Ovary (tissue), 9 donors: Measurements from ENCODE around the gene ARFGEF3. TPM values are rescaled to one million over a fixed set of nuclear protein-coding genes. Genes with fewer than 3 reads are reported as not detected.

Experiments used
- DNase-seq, 5 donors: peaks; one replicate each; pipeline ENCODE4 v3.0.0-alpha.2; 2019 to 2020
- H3K27ac ChIP-seq, 2 donors: fragments of 200-600 bp; one replicate each; pipeline versions ENCODE4 v1.5.1 to v1.8.0; 2019 to 2022
- H3K27me3 ChIP-seq: fragments of 200-600 bp; one replicate; pipeline ENCODE4 v1.8.0; 2022
- H3K36me3 ChIP-seq: fragments of 200-600 bp; sonication (generic); one replicate; pipeline ENCODE4 v1.5.1; 2019
- H3K4me1 ChIP-seq: one replicate; pipeline ENCODE4 v1.8.1; 2013; ENCODE audit warnings: mild to moderate bottlenecking, moderate library complexity; ENCODE audit not compliant: insufficient read depth
- H3K4me3 ChIP-seq: fragments of 200-600 bp; sonication (generic); one replicate; pipeline ENCODE4 v1.5.1; 2017
- H3K9me3 ChIP-seq, 2 donors: fragments of 200-600 bp in 1 of 2; sonication (generic) in 1 of 2; one replicate each; pipeline versions ENCODE4 v1.5.1 to v1.8.1; 2013 to 2019; ENCODE audit warnings: mild to moderate bottlenecking in 1 of 2, moderate library complexity in 1 of 2
- CTCF ChIP-seq, 3 donors: fragments of 450-650 bp in 2 of 3; fragments of 200-600 bp in 1 of 3; IDR thresholded peaks; one replicate each; pipeline versions ENCODE4 v1.5.1 to v1.8.0; 2016 to 2022; ENCODE audit warnings: antibody characterized with exemption in 3 of 3, mild to moderate bottlenecking in 1 of 3
- EP300 ChIP-seq: sonication (generic); formaldehyde crosslinking; IDR thresholded peaks from one replicate; pipeline ENCODE4 v1.6.1; 2017; ENCODE audit warnings: antibody characterized with exemption
- POLR2A ChIP-seq: fragments of 450-650 bp; IDR thresholded peaks from one replicate; pipeline ENCODE4 v1.6.1; 2017; ENCODE audit warnings: antibody characterized with exemption, mild to moderate bottlenecking, moderate library complexity
- WGBS, 3 donors: extraction: QIAGEN DNeasy Blood & Tissue Kit in 1 of 3; methylation state at CpG; one replicate each; pipeline versions ENCODE4 v1.1.5 to v1.1.7; 2013 to 2017; 5-methylcytosine and 5-hydroxymethylcytosine counted together
- intact Hi-C, 4 donors: fragments of 100-400 bp; cut with DNase I; formaldehyde crosslinking; loops; one replicate each; pipeline versions ENCODE4 v1.11.0 to v1.15.1; 2022 to 2023
- polyA plus RNA-seq, 2 donors: library from polyadenylated mRNA; stranded (reverse); fragments of 200-250 nt in 1 of 2; fragments of 350-450 nt in 1 of 2; fragmentation: Illumina TruSeq in 1 of 2; extraction: RNeasy Lipid Tissue Mini Kit (QIAGEN cat#74804) in 1 of 2; gene quantifications; one replicate each; pipeline ENCODE4 v1.2.3, GENCODE V29; 2013 to 2014
- total RNA-seq, 7 donors: library from RNA; depleted of rRNA in 2 of 7; stranded (reverse); fragments of >200 nt in 2 of 7; fragmentation: NEBNext Ultra II Directional in 3 of 7; extraction: Animal tissue kit (Norgen Biotek cat#: 25700) in 3 of 7; gene quantifications; one replicate each; pipeline versions ENCODE4 v1.1.0 to v1.2.4, GENCODE V29; 2016 to 2023
- donor health status: DM: no; HTN: no; CAD: no; lungs with moderate emphysema.
- donor health status: DM: no; HTN: no; CAD: no.
- donor health status: Bipolar disorder and iron deficiency.
- donor health status: DM: yes; HTN: yes; CAD: no.
- donor health status: DM: no; HTN: no; CAD: no.
- donor health status: DM: yes; HTN: yes; CAD: no.

Gene ARFGEF3
- total and polyA plus RNA-seq, 9 donors, result 0.15 to 6.1 (median 0.72) TPM

- Histone ChIP-seq H3K9me3 (no peaks in the 10 kb centered on the region), H3K27ac (no peak overlapping the region), H3K27me3 (no peaks in the 10 kb centered on the region), H3K4me1 (no peaks in the 10 kb centered on the region), H3K4me3 (no peak overlapping the region), H3K36me3 (no peaks in the 10 kb centered on the region)
- WGBS, 3 donors, result 85 to 90% (median 89%) methylated on average over 2 of the region's 2 CpGs
- TF ChIP-seq EP300, result no peak
- no peak for DNase-seq
- intact Hi-C loops, result no loop called here
Measured at GRCh38 chr6:138203315-138203714, 41.6 kb downstream of the ARFGEF3 start.

DNA sequence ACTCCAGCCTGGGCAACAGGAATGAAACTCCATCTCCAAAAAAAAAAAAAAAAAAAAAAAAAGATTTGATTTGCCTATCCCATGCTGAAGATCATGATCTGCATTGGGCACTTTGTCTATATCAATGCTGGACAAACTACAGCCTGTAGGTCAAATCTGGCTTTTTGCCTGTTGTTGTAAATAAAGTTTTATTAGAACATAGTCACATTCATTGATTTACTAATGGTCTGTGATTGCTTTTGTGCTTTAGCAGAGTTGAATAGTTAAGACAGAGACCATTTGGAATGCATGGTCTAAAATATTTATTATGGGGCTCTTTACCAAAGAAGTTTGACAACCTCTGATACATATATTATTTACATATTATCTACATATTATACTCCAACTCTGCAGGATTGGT lies 42.6 kb downstream of the ARFGEF3 start:
- no peak for DNase-seq
- Histone ChIP-seq H3K4me3 (no peak overlapping the region), H3K9me3 (no peaks in the 10 kb centered on the region), H3K27me3 (no peaks in the 10 kb centered on the region), H3K36me3 (no peaks in the 10 kb centered on the region), H3K4me1 (no peaks in the 10 kb centered on the region), H3K27ac (no peak overlapping the region)
- intact Hi-C loops, result no loop called here
- TF ChIP-seq POLR2A (no peak), EP300 (no peak), CTCF (IDR thresholded peaks at IDR 0.05) (no peak)

GRCh38 chr6:138204792-138205384 lies 43.1 kb downstream of the ARFGEF3 start:
- no peak for TF ChIP-seq CTCF (IDR thresholded peaks at IDR 0.05)
- TF ChIP-seq EP300, result no peak
- no peak for TF ChIP-seq POLR2A
- no peak overlapping the region for H3K4me3 ChIP-seq
- 77 to 88% (median 85%) methylated on average over 4 of the region's 4 CpGs for WGBS, 3 donors
- H3K27me3 ChIP-seq, result no peaks in the 10 kb centered on the region
- DNase-seq, result no peak
- intact Hi-C loops, result no loop called here
- no peaks in the 10 kb centered on the region for H3K9me3 ChIP-seq
- H3K36me3 ChIP-seq, result no peaks in the 10 kb centered on the region
- no peak overlapping the region for H3K27ac ChIP-seq
- no peaks in the 10 kb centered on the region for H3K4me1 ChIP-seq

DNA sequence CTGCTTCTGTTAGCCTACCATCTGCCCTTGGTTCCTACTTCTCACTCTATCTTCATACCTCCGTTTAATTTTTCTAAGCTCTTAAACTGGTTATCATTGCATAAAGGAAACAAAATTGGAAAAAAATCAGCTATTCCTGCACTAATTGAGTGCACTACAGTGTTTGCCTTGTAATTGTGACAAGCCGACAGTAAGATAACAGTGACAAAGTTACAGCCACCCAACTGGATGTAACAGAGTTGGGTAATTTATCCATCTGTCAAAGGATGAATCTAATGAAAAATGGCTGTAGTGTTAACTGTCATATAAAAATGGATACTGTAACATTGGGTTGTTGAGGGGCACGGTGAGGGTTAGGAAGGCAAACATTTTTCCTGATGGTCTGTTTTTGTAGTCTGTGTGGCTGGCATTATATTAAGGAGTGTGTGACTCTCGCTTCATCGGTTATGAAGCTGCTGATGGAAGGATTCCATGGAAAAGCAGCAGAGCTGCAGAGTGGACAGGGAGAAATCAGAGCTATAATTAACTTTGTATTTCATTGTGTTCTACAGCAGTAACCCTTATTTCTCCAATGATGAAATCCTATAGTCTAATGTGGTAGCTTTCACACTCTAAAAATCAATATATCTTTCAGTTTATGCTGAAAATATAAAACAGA lies 43.8 kb downstream of the ARFGEF3 start:
- 75 to 83% (median 77%) methylated on average over 5 of the region's 5 CpGs for WGBS, 3 donors
- H3K27ac ChIP-seq, result no peak overlapping the region
- H3K9me3 ChIP-seq, result no peaks in the 10 kb centered on the region
- H3K4me3 ChIP-seq, result no peak overlapping the region
- H3K4me1 ChIP-seq, result no peaks in the 10 kb centered on the region
- TF ChIP-seq POLR2A, result no peak
- TF ChIP-seq EP300, result no peak
- no peak for TF ChIP-seq CTCF (IDR thresholded peaks at IDR 0.05)
- intact Hi-C loops, result no loop called here
- H3K27me3 ChIP-seq, result no peaks in the 10 kb centered on the region
- no peak for DNase-seq
- H3K36me3 ChIP-seq, result no peaks in the 10 kb centered on the region

DNA sequence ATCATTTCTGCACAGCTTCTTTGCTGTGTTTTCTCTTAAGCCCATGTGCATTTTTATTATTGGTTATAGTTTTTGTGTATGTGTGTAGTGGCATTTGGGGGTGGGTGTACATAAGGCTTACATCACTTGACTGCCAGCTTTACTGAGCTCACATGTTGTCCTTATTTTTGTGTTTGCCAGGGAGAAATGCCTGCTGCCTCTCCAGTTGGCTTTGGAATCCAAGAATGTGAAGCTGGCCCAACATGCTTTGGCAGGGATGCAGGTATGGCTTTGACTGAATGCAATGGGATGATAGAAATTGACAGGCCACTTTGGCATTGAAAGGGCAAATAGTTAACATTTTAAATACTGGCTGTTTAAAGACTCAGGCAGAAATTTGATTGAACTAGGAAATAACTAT lies 45.1 kb downstream of the ARFGEF3 start:
- no peak overlapping the region for H3K27ac ChIP-seq
- no peaks in the 10 kb centered on the region for H3K36me3 ChIP-seq
- no peaks in the 10 kb centered on the region for H3K9me3 ChIP-seq
- H3K4me1 ChIP-seq, result no peaks in the 10 kb centered on the region
- no peak for DNase-seq
- TF ChIP-seq CTCF (IDR thresholded peaks at IDR 0.05) (no peak), EP300 (no peak), POLR2A (no peak)
- H3K27me3 ChIP-seq, result no peaks in the 10 kb centered on the region
- no peak overlapping the region for H3K4me3 ChIP-seq
- intact Hi-C loops, result no loop called here
